AG09309 (cell line): Measurements from ENCODE around the gene ANKRD12.

Source experiments
- DNase-seq: peaks from one replicate; pipeline ENCODE4 v3.0.0-alpha.2; 2010; ENCODE audit warnings: low read depth
- H3K4me3 ChIP-seq: 2 replicates; pipeline ENCODE4 v1.5.1; 2011; ENCODE audit warnings: mild to moderate bottlenecking, low read depth, low read length, moderate library complexity; ENCODE audit not compliant: control insufficient read depth
- TF ChIP-seq, protein P1 (sequence below): IDR thresholded peaks from 2 replicates; pipeline ENCODE4 v1.5.1; 2011; ENCODE audit warnings: mild to moderate bottlenecking, low read depth, low read length, inconsistent platforms; ENCODE audit not compliant: insufficient read depth, control insufficient read depth; ENCODE audit errors: missing control alignments

The ANKRD12 gene

DNA sequence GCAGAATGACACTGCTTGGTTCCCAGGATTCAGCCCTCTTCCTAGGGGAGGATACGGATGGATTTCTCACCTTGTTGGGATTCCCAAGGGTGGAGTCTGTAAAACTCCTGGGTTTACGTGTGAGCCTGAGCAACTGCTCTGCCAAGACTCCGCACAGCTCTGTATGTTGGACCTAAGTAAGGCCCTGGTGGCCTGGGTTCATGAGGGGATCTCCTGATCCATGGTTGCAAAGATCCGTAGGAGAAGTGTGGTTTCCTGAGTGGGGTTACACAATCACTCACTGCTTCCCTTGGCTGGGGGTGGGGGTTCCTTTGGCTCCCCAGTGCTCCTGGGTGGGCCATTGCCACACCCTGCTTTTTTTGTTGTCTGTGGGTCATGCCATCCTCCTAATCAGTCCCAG, 37.7 kb downstream of the ANKRD12 start:
- DNase-seq = no peak
- TF ChIP-seq, protein P1, sequence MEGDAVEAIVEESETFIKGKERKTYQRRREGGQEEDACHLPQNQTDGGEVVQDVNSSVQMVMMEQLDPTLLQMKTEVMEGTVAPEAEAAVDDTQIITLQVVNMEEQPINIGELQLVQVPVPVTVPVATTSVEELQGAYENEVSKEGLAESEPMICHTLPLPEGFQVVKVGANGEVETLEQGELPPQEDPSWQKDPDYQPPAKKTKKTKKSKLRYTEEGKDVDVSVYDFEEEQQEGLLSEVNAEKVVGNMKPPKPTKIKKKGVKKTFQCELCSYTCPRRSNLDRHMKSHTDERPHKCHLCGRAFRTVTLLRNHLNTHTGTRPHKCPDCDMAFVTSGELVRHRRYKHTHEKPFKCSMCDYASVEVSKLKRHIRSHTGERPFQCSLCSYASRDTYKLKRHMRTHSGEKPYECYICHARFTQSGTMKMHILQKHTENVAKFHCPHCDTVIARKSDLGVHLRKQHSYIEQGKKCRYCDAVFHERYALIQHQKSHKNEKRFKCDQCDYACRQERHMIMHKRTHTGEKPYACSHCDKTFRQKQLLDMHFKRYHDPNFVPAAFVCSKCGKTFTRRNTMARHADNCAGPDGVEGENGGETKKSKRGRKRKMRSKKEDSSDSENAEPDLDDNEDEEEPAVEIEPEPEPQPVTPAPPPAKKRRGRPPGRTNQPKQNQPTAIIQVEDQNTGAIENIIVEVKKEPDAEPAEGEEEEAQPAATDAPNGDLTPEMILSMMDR = no peak
- no peak overlapping the region for H3K4me3 ChIP-seq

DNA sequence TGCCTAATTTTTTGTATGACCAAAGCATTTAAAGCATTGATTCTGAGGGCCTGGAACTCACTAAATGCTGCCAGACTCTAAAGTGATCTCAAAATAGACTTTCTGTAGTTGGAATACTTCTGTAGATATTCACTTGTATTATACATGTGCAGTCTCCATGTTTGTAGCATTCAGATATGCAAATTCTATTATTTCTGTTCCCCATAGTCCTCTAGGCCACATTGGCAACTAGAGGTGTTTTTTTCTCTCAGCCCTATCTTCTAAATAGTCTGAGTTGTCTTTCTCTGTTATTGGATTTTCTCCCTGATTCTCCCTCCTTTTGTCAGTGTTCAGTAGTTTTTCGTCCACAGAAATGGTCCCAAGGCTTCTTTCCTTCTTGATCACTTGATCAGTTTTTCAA, 38.5 kb downstream of the ANKRD12 start:
- no peak for DNase-seq
- TF ChIP-seq, protein P1 = no peak
- H3K4me3 ChIP-seq = no peak overlapping the region

GRCh38 chr18:9177031-9177430, 40.5 kb downstream of the ANKRD12 start:
- DNase-seq = no peak
- TF ChIP-seq, protein P1 = no peak
- H3K4me3 ChIP-seq = no peak overlapping the region

DNA sequence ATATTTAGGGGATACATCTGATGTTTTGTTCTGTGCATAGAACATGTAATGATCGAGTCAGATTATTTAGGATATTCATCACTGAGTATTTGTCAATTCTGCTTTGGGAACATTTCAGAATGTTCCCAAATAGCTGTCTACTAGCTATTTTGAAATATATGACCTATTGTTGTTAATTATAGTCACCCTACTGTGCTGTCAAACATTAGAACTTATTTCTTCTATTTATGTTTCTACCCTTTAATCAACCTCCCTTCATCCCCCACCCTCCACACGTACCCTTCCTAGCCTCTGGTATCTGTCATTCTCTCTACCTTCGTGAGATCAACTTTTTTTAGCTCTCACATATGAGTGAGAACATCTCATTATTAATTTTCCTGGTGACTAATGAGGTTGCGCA, 40.9 kb downstream of the ANKRD12 start:
- TF ChIP-seq, protein P1 = no peak
- no peak for DNase-seq

GRCh38 chr18:9178557-9178956, 42.0 kb downstream of the ANKRD12 start:
- no peak for DNase-seq
- no peak overlapping the region for H3K4me3 ChIP-seq
- TF ChIP-seq, protein P1 = no peak

More for the DNA sequence above, 40.9 kb downstream of the ANKRD12 start:
- no peak overlapping the region for H3K4me3 ChIP-seq

- no peak overlapping the region for H3K4me3 ChIP-seq
Observed at GRCh38 chr18:9181275-9181674, 44.7 kb downstream of the ANKRD12 start.

DNA sequence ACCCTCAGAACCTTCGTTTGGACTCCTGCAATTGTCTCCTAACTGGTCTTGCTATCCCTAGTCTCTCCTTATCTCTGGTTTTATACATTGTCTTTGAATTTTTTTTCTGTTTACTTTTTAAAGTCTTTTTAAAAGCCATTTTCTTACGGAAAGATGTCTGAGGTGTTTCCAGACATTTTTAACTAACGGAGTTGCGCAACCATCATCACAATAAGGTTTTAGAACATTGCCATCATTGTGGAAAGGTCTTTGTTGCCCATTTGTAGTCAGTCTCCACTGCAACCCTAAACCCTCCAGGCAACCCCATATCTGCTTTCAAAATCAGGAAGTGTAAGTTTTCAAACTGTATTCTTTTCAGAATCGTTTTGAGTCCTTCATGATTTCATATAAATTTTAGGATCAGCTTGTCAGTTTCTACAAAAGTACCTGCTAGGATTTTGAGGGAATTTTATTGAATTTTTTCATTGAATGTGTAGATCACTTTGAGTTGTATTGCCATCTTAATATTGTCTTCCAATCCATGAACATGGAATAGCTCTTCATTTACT, 46.3 kb downstream of the ANKRD12 start:
- TF ChIP-seq, protein P1 = no peak
- no peak for DNase-seq
- H3K4me3 ChIP-seq = no peak overlapping the region

More at GRCh38 chr18:9181275-9181674, 44.7 kb downstream of the ANKRD12 start:
- TF ChIP-seq, protein P1 = no peak
- DNase-seq = no peak
